Inflammatory macrophage (primary cell): ENCODE measurements around the gene C16orf87.

Experiments
- DNase-seq, 2 donors: peaks; one replicate each; pipeline ENCODE4 v3.0.0-alpha.2; 2020 to 2022

The C16orf87 gene

GRCh38 chr16:46753015-46753414 lies 78.0 kb downstream of the C16orf87 start:
- DNase-seq: no peak

GRCh38 chr16:46751381-46751780 lies 79.6 kb downstream of the C16orf87 start:
- DNase-seq: no peak

GRCh38 chr16:46748775-46749705 lies 81.9 kb downstream of the C16orf87 start:
- DNase-seq: no peak

- DNase-seq: no peak
Observed at GRCh38 chr16:46747777-46748651, 83.0 kb downstream of the C16orf87 start, which contains the start of gene MYLK3. Gene MYLK3 (minus strand): TSS chr16:46748344. CDS start chr16:46748193, 151 bp downstream.

GRCh38 chr16:46746821-46747776 lies 83.9 kb downstream of the C16orf87 start:
- no peak for DNase-seq
